ENCODE data around the gene KATNAL1.

KATNAL1 gene

DNA sequence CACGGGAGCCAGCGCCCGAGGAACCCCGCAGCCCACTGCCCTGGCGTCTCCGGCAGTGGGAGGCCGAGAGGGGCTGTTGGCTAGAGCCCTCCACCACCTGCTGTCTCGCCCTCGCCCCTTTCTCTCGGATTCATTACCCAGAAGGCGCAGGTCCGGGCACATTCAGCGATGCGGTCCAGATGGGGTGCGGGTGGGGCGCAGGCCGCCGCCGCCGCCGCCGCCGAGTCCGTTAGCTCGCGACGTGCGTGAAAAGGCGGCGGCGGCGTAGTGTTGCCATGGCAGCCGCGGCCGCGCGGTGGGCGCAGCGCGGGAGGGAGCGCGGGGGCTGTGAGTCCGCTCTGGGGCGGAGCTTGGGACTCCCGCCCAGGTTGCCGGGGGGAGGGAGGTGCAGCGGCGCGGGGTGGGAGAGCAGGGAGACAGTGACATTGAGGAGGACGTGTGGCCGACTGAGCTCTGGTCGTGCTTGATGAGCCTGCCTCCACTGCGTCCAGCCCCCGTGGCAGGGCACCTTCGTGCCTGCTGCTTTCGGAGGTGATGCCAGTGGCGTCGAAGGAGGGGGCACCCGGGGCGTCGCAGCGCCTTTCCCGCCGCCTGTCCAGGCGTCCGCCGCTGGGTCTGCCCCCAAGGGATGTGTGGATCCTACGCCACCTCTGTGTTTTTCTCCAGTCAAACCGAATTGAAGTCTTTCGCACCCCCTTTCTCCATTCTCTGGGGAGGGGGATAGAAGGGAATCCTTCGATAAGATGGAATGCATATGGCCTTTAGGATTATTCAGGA is at the start of gene KATNAL1:
TSS of gene KATNAL1 (minus strand) at position 358 of the 777 bp plus-strand sequence. CDS start 23,774 bp downstream, outside the sequence.
- peak; percentile 88 for DNase-seq (ENCODE audit: low spot score)

DNA sequence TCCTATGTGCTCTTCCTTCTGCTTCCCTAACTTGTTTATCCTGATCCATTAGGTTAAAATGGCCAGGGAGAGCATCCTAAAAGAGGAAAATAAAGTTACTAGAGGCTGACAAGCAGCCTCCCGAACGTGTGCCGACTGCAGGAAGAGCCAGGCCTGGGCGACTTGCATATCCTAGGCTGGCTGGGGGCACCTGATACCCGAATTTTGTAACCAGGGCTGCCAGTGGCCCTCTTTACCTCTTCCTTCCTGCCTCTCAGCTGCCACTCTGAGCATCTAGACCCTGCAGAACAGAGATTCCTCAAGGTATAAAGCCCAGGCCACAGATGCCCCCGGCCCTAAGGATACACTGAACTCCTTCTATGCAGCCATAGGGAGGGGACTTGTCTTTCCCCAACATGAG is 48.5 kb upstream of the KATNAL1 start:
- no peak for DNase-seq (ENCODE audit: low spot score)

DNA sequence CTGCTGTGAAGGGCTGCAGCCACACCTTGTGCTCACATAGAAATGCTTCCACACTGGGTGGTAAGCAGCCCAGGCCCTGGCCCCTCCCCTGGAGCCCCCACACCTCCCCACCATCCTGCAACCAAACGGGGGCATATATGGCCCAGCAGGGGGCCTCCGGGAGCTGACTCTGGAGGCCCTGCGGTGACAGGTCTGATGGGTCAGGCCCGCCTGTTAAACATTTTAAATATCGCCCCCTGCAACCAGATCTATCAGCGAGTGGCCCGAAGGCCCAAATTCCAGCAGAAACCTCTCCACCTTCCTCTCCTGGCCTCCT is 48.0 kb upstream of the KATNAL1 start:
- DNase-seq (ENCODE audit: low spot score), result no peak

GRCh38 chr13:30354493-30355383 is 47.4 kb upstream of the KATNAL1 start:
- no peak for DNase-seq (ENCODE audit: low spot score)

GRCh38 chr13:30353471-30354215 is 46.3 kb upstream of the KATNAL1 start:
- DNase-seq (ENCODE audit: low spot score), result no peak

GRCh38 chr13:30353060-30353459 is 45.7 kb upstream of the KATNAL1 start:
- DNase-seq (ENCODE audit: low spot score), result no peak

- no peak for DNase-seq (ENCODE audit: low spot score)
Observed at GRCh38 chr13:30352121-30352520, 44.8 kb upstream of the KATNAL1 start.

DNA sequence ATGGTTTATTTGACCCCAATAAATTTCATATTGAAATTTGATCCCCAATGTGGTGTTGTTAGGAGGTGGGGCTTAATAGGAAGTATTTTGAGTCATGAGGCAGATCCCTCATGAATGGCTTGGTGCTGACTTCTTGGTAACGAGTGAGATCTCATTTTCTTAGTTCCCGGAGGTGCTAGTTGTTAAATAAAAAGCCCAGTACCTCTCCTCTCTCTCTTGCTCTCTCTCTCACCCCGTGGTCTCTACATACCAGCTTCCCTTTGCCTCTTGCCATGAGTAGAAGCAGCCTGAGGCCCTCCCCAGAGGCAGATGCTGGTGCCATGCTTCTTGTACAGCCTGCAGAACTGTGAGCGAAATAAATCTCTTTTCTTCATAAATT is 39.4 kb upstream of the KATNAL1 start:
- DNase-seq (ENCODE audit: low spot score), result no peak

GRCh38 chr13:30346153-30346788 is 38.9 kb upstream of the KATNAL1 start:
- no peak for DNase-seq (ENCODE audit: low spot score)

DNA sequence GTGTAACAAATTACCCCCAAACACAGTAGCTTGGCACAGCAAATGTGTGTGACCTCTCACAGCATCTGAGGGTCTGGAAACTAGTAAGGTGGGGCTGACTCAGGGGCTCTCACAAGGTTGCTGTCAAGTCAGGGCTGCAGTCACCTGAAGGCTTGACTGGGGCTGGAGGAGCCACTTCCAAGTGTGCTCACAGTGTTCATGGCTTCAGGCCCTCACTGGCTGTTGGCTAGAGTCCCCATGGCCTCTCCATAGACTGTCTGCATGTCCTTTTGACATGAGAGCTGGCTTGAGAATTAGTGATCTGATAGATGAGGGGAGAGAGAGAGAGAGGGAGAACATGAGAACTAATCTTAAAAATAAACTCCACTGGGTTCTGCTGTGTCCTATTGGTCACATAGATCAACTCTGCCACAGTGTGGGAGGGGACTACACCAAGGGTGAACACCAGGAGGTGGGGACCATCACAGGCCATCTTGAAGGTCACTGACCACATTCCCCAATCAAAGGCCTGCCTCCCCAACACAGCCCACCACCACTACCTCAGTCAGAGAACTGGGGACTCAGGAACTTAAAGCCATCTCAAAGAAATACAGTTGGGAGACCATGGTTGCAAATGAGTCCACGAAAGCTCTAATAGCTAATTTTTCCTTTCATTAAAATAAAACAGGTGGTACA is 38.2 kb upstream of the KATNAL1 start:
- DNase-seq (ENCODE audit: low spot score), result no peak

GRCh38 chr13:30341815-30342570 is 34.6 kb upstream of the KATNAL1 start:
- DNase-seq (ENCODE audit: low spot score), result peak; percentile 86

DNA sequence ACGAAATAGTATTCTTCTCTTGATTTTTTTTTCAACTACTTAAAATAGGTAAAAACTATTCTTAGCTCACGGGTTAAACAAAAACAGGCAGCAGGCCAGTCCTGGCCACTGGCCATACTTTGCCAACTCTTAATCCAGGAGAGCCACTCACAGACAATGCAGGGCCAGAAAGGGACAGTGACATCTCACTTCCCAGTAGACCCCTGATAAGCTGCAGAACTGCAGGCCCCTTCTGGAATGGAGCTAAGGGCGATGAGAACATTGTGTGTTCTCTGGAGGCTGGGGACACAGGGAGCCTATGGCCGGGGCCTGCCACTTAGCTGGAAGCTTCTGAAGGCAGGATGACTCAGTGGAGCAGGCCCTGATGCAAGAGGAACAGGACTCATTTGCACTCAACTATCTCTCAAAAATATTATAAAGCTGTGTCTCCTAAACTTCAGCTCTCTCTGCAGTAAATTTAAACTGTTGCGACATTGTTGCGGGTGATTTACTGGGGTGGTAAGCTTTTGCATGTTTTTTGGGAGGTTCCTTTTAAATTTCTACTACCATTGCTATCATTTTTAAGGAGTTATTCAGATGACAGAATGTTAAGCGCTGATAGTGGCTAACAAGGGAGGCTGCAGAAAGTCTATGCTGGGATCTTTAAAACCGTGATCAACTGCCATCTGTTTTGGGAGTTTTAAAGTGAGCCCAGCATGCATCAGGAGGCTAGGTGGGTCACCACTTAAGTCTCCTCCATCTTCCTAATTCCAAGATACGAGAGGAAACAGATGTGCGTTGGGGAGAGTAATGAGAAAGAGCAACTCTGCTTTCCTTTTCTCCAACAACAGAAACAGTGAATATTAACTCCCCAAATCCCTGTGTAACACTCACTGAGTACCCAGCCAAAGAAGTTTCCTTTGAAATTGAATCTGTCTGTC is 33.2 kb upstream of the KATNAL1 start:
- DNase-seq (ENCODE audit: low spot score), result peak; percentile 85

DNA sequence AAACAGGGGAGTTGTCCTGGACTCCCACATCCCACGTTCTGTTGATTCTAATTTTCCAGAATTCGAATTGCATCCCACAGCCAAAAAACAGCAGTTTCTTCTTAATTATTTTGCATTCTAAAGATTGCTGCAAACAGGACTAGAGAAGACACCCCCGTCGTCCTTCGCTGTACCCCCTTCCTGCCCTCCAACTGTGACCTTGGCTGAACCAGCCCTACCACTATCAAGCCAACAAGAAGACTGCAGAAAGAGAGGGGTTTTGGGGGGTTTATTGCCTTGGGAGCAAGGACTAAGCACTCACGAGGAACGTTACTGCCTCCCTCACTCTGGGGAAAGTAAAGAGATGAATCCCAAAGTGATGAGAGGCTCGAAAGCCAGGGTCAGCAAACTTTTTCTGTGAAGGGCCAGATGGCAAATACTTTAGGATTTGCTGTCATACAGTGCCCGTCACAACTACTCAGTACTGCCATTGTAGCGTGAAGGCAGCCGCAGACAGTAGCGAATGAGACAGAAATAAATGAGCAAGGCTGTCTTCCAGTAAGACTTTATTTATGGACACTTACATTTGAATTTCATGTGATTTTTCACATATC is 32.5 kb upstream of the KATNAL1 start:
- no peak for DNase-seq (ENCODE audit: low spot score)

DNA sequence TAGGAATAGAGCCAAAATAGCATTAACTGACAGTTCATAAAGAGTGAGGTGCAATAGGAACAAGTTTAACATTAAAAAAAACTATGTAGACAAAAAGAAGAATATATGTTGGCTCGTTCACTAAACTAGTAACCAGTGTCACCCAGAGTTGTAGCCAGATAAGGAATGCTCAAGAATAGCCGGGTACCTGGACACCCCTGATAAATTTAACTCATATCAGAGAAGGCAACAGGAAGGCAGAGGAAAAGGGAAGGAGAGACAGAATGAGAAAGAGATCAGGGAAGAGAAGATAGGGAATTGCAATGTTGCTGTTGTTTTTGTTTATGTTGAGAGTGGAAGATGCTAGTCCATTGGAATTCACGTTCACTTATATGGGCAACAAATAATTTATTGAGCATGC is 31.6 kb upstream of the KATNAL1 start:
- no peak for DNase-seq (ENCODE audit: low spot score)

DNA sequence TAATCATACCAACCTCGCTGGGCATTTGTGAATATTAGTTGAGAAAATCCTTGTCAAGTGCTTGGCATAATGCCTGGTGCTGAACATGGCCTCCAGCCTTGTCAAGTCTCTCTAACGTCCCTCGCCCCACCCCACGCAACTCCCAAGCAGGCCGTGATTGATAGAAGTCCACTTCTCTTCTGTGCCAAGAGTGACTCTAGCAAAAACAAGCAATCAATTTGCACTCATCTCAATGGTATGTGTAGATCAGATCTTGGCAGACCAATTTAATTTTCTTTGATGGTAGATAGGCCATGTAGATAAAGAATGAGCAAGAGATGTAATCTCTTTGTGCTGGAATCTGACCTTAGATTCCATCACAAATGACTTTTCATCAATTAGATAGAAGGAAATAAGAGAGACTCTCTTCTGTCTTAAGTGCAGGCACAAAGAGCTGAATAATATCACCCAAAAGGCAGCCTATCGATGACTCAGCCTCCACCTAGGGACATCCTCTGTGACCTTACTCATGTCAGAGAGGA is 31.0 kb upstream of the KATNAL1 start:
- DNase-seq (ENCODE audit: low spot score), result no peak

DNA sequence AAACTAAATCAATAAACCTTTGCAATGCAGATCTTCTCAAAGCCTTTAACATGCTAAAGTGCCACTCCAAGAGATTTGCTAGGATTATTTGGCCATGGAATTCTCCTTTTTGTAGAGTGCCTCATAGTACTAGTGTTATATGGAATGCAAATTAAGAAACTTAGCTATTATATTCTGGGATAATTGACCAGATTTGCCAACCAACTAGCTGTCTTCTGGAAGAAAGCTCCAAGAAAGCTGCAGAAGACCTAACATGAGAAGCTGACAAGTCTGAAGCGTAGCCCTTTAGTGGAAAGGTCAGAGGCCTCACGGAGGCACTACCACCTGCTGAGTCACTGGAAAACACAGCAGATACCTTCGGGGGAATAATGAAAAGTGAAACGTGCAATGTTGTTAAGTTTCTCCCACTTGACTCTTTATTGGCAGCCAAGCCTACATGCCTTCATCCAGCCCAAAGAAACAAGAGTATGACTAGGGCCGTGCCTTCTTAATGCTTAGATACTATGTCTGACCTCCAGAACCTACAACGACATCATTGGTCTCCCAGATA is 29.8 kb upstream of the KATNAL1 start:
- no peak for DNase-seq (ENCODE audit: low spot score)

GRCh38 chr13:30334663-30335386 is 27.5 kb upstream of the KATNAL1 start:
- DNase-seq (ENCODE audit: low spot score), result no peak

DNA sequence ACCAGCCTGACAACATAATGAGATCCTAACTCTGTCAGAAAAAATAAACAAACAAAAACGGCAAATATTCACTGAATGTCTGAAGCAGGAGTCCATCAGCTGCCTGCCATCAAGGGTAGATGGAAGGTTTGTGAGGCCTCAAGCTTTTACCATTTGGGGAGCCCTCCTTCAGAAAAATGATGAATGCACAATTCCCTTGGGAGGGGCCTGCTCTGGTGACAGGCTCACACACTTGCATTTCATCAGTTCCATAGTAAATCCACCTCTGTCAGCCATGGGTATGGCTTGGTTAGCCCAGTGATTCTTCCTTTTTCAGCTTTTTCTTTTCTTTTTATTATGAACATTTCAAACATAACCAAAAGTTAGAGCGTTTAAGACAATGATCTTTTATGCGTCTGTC is 26.3 kb upstream of the KATNAL1 start:
- no peak for DNase-seq (ENCODE audit: low spot score)

All from AG08396 (cell line).